Measurements from ENCODE around the gene DNAH2.

DNA sequence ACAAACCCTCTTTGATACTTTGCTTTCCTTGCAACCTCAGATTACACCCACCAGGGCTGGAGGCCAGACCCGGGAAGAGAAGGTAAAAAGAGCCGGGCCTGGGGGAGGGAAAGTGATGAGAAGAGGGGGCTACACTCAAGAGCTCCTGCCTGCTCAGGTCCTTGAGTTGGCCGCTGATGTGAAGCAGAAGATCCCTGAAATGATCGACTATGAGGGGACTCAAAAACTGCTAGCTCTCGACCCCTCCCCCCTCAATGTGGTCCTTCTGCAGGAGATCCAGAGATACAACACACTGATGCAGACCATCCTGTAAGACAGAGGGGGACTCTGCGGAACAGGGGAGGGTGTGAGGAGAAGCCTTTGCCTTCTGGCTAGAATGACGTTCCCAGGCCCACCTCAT, 113.7 kb downstream of the DNAH2 start:
- TF ChIP-seq ZBTB7A (IDR thresholded peaks at IDR 0.05; ENCODE audit: borderline replicate concordance, control insufficient read depth, low read depth, low read length), result no peak
- no peak for TF ChIP-seq GABPA (tag; conservative IDR thresholded peaks at IDR 0.05; ENCODE audit: low read depth)

Measured in K562 (cell line).